Sciatic nerve (tissue), 2 donors: ENCODE data around the gene ARHGAP33. TPM values are rescaled to one million over a fixed set of nuclear protein-coding genes. Genes with fewer than 3 reads are reported as not detected.
A peak's percentile ranks its signal among the peaks of the same experiment; 100 is the strongest.
"Not testable (repeated sequence)": the region's sequence is repeated elsewhere in the genome, so short reads cannot be mapped to it uniquely, and the experiment has no call there.

Source experiments
- ATAC-seq: fragments of 200-7000 bp; cut with Tn5 transposase; one replicate; pipeline ENCODE4 v1.9.1; 2020; ENCODE audit warnings: mild to moderate bottlenecking, moderate library complexity
- DNase-seq: peaks from one replicate; pipeline ENCODE4 v3.0.0-alpha.2; 2020; ENCODE audit warnings: low spot score
- intact Hi-C: fragments of 100-400 bp; cut with DNase I; formaldehyde crosslinking; loops from one replicate; pipeline ENCODE4 v1.14.2; 2022
- total RNA-seq: library from RNA; stranded (reverse); fragmentation: NEBNext Ultra II Directional; extraction: Animal tissue kit (Norgen Biotek cat#: 25700); gene quantifications from one replicate; pipeline ENCODE4 v1.2.1, GENCODE V29; 2021
- donor health status: DM: no; HTN: no; CAD: no.
- donor health status: DM: no; HTN: no; CAD: no.

Gene ARHGAP33
- total RNA-seq, 1 donor from 2014 or later: 26.8 TPM

GRCh38 chr19:35788205-35788960 lies 13.0 kb downstream of the ARHGAP33 start:
- intact Hi-C loops: no loop called here
- no peak for DNase-seq
- ATAC-seq: no peak

GRCh38 chr19:35789195-35789977 lies 14.0 kb downstream of the ARHGAP33 start:
- DNase-seq (no peak), ATAC-seq (no peak)
- intact Hi-C loops: no loop called here

- intact Hi-C loops: no loop called here
These were observed 14.9 kb downstream of the ARHGAP33 start for GRCh38 chr19:35789978-35790944.

GRCh38 chr19:35790981-35791813 lies 15.8 kb downstream of the ARHGAP33 start:
- DNase-seq: no peak
- no peak for ATAC-seq
- intact Hi-C loops: no loop called here

More at GRCh38 chr19:35789978-35790944, 14.9 kb downstream of the ARHGAP33 start:
- ATAC-seq: no peak
- DNase-seq: no peak

GRCh38 chr19:35791814-35792279 lies 16.5 kb downstream of the ARHGAP33 start:
- intact Hi-C loops: no loop called here
- ATAC-seq (no peak), DNase-seq (no peak)

GRCh38 chr19:35792312-35792711 lies 16.9 kb downstream of the ARHGAP33 start:
- no peak for ATAC-seq
- no peak for DNase-seq
- intact Hi-C loops: no loop called here

GRCh38 chr19:35792888-35793287 lies 17.5 kb downstream of the ARHGAP33 start:
- intact Hi-C loops: no loop called here
- DNase-seq (no peak), ATAC-seq (no peak)

GRCh38 chr19:35793381-35794165 lies 18.2 kb downstream of the ARHGAP33 start:
- ATAC-seq (no peak), DNase-seq (no peak)
- intact Hi-C loops: no loop called here

GRCh38 chr19:35795564-35795963 lies 20.2 kb downstream of the ARHGAP33 start:
- DNase-seq, ATAC-seq, intact Hi-C loops: not testable (repeated sequence)

- intact Hi-C loops: no loop called here
- DNase-seq (no peak), ATAC-seq (no peak)
These were observed 21.5 kb downstream of the ARHGAP33 start for GRCh38 chr19:35796645-35797542.

GRCh38 chr19:35797663-35798062 lies 22.3 kb downstream of the ARHGAP33 start:
- intact Hi-C loops: no loop called here
- peak; percentile 32 for ATAC-seq
- DNase-seq: no peak

- ATAC-seq (no peak), DNase-seq (no peak)
- intact Hi-C loops: no loop called here
These were observed 26.5 kb downstream of the ARHGAP33 start for GRCh38 chr19:35801828-35802227.

GRCh38 chr19:35805526-35806102 lies 30.2 kb downstream of the ARHGAP33 start:
- ATAC-seq: no peak
- DNase-seq: no peak
- intact Hi-C loops: no loop called here

- intact Hi-C loops: no loop called here
- DNase-seq: no peak
- ATAC-seq: no peak
These were observed 31.2 kb downstream of the ARHGAP33 start for GRCh38 chr19:35806597-35806996.

- DNase-seq (no peak), ATAC-seq (no peak)
- intact Hi-C loops: no loop called here
These were observed 32.3 kb downstream of the ARHGAP33 start for GRCh38 chr19:35807633-35808032.
